ENCODE measurements around the gene PGBD5. TPM values are rescaled to one million over a fixed set of nuclear protein-coding genes. Genes with fewer than 3 reads are reported as not detected.

Gene PGBD5
- total RNA-seq, 3 donors from 2014 or later (not counting 1 experiment from before 2014, with no cell fraction given), result 0.02 to 0.90 TPM; not detected in 1

DNA sequence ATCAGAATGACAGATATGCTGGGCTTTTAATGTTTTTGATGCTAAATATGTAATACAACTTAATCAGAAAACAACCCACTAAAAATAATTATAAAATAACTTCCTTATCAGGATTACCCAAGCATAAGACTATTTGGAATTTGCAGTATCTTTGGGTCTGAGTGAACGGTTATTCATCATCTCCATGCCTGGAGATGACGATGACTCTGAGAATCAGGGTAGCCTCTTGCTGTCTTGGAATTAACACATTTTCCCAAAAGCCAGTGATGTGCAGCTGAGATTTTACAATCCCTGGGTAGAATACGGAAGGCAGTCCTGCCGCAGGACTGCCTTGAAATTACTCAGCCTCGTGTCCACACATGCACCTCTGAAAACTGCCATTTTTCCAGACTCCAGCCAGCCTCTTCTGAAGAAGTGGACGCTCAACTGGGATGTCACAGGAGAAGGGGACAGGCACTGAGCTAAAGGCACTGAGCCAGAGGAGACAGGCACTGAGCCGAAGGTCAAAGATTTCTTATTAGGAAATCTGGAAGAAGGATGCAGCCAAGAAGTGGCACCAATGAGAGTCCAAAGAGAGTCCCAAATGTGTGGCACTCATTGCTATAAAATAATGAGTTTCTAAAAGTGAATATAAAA, 85.5 kb downstream of the PGBD5 start:
- Mint-ChIP-seq H3K36me3 (no peaks in the 10 kb centered on the region), H3K4me3 (no peak overlapping the region), H3K4me1 (no peaks in the 10 kb centered on the region), H3K27me3 (ENCODE audit: low read depth in 2 of 2) (peaks cover 16 to 18% of the 10 kb centered on the region in 2 donors), H3K27ac (no peak overlapping the region), H3K9me3 (no peaks in the 10 kb centered on the region)
- TF ChIP-seq, protein P1, sequence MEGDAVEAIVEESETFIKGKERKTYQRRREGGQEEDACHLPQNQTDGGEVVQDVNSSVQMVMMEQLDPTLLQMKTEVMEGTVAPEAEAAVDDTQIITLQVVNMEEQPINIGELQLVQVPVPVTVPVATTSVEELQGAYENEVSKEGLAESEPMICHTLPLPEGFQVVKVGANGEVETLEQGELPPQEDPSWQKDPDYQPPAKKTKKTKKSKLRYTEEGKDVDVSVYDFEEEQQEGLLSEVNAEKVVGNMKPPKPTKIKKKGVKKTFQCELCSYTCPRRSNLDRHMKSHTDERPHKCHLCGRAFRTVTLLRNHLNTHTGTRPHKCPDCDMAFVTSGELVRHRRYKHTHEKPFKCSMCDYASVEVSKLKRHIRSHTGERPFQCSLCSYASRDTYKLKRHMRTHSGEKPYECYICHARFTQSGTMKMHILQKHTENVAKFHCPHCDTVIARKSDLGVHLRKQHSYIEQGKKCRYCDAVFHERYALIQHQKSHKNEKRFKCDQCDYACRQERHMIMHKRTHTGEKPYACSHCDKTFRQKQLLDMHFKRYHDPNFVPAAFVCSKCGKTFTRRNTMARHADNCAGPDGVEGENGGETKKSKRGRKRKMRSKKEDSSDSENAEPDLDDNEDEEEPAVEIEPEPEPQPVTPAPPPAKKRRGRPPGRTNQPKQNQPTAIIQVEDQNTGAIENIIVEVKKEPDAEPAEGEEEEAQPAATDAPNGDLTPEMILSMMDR (IDR thresholded peaks at IDR 0.05), result no peak
- Histone ChIP-seq H3K27me3 (ENCODE audit: control insufficient read depth, insufficient read depth, low read length) (no peaks in the 10 kb centered on the region), H3K9me3 (ENCODE audit: control insufficient read depth, insufficient read depth, low read length) (no peaks in the 10 kb centered on the region), H3K4me1 (ENCODE audit: control insufficient read depth, insufficient read depth, low read length) (no peaks in the 10 kb centered on the region), H3K4me3 (ENCODE audit: low read length) (no peak overlapping the region), H3K27ac (ENCODE audit: low read length) (no peak overlapping the region), H3K36me3 (ENCODE audit: control insufficient read depth, insufficient read depth, low read length) (no peaks in the 10 kb centered on the region)
- intact Hi-C loops (cut with micrococcal nuclease), result no loop called here
- DNase-seq (no peak), ATAC-seq (no peak)
- WGBS (ENCODE audit: insufficient coverage), result 89% methylated on average over 7 of the region's 7 CpGs

DNA sequence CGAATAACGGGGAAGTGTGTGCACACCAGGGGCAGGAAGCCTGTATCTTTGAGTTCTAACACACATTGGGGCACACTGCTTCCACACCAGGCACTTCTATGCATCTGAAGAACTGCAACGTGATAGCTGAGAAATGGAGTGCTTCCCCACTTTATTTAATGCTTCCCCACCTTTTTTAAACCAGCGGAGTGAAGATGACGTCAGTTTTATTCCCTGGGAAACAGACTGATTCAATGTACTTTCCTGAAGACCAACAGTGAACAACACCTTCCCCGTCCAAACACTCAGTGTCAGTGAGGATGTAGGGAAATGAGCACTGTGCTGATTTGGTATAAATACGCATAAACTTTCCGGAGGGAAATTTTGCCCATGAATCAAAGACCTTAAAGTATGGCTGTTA, 87.1 kb downstream of the PGBD5 start:
- DNase-seq, result no peak
- H3K36me3 ChIP-seq (ENCODE audit: control insufficient read depth, insufficient read depth, low read length), result no peaks in the 10 kb centered on the region
- intact Hi-C loops (cut with micrococcal nuclease), result no loop called here
- TF ChIP-seq, protein P1 (IDR thresholded peaks at IDR 0.05), result no peak
- Mint-ChIP-seq H3K27me3 (ENCODE audit: low read depth in 2 of 2) (peaks cover 10 to 21% of the 10 kb centered on the region in 2 donors), H3K9me3 (no peaks in the 10 kb centered on the region), H3K4me3 (no peak overlapping the region), H3K27ac (no peak overlapping the region), H3K4me1 (no peaks in the 10 kb centered on the region), H3K36me3 (no peaks in the 10 kb centered on the region)
- H3K4me1 ChIP-seq (ENCODE audit: control insufficient read depth, insufficient read depth, low read length), result no peaks in the 10 kb centered on the region
- ATAC-seq, result no peak
- 82% methylated on average over 8 of the region's 8 CpGs for WGBS (ENCODE audit: insufficient coverage)
- no peaks in the 10 kb centered on the region for H3K9me3 ChIP-seq (ENCODE audit: control insufficient read depth, insufficient read depth, low read length)
- no peaks in the 10 kb centered on the region for H3K27me3 ChIP-seq (ENCODE audit: control insufficient read depth, insufficient read depth, low read length)
- H3K27ac ChIP-seq (ENCODE audit: low read length), result no peak overlapping the region
- H3K4me3 ChIP-seq (ENCODE audit: low read length), result no peak overlapping the region

DNA sequence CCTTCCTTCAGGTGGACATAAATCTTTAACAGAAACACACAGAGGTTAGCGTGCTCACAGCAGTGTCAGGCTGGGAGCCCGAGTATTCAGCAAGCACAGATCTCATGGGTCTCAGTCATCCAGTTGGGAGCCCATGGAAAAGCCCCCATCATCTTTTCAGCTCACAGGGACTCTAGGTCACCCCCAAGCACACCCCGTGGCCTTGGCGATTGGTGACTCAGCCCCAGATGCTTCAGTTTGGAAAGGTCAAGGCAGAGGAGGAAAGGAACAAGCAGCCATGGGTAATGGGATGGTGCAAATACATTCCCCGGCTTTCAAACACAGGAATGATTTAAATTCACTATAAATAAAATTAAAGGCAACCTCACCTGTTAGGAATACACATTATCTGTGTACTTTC, 88.9 kb downstream of the PGBD5 start:
- no peak overlapping the region for H3K27ac ChIP-seq (ENCODE audit: low read length)
- Mint-ChIP-seq H3K4me3 (no peak overlapping the region), H3K27ac (no peak overlapping the region), H3K9me3 (no peaks in the 10 kb centered on the region), H3K4me1 (no peaks in the 10 kb centered on the region), H3K27me3 (ENCODE audit: low read depth in 2 of 2) (peaks cover 0 to 22% of the 10 kb centered on the region in 2 donors), H3K36me3 (no peaks in the 10 kb centered on the region)
- H3K4me1 ChIP-seq (ENCODE audit: control insufficient read depth, insufficient read depth, low read length), result no peaks in the 10 kb centered on the region
- TF ChIP-seq, protein P1 (IDR thresholded peaks at IDR 0.05), result no peak
- ATAC-seq (no peak), DNase-seq (no peak)
- intact Hi-C loops (cut with micrococcal nuclease), result no loop called here
- no peaks in the 10 kb centered on the region for H3K9me3 ChIP-seq (ENCODE audit: control insufficient read depth, insufficient read depth, low read length)
- no peaks in the 10 kb centered on the region for H3K27me3 ChIP-seq (ENCODE audit: control insufficient read depth, insufficient read depth, low read length)
- 89% methylated on average over 4 of the region's 5 CpGs for WGBS (ENCODE audit: insufficient coverage)
- no peaks in the 10 kb centered on the region for H3K36me3 ChIP-seq (ENCODE audit: control insufficient read depth, insufficient read depth, low read length)
- no peak overlapping the region for H3K4me3 ChIP-seq (ENCODE audit: low read length)
